Lung (tissue), 12 donors: Measurements from ENCODE around the gene OBSCN. TPM values are rescaled to one million over a fixed set of nuclear protein-coding genes. Genes with fewer than 3 reads are reported as not detected.

Source experiments
- ATAC-seq: fragments of 200-7000 bp; cut with Tn5 transposase; one replicate; pipeline ENCODE4 v1.9.1; 2020; ENCODE audit warnings: moderate number of reproducible peaks; ENCODE audit not compliant: insufficient read depth, low FRiP score
- DNase-seq, 3 donors: peaks; one replicate each; pipeline ENCODE4 v3.0.0-alpha.2; 2013 to 2017
- H3K27ac ChIP-seq, 2 donors: one replicate each; pipeline ENCODE4 v1.5.1; 2013; ENCODE audit warnings: mild to moderate bottlenecking in 2 of 2, moderate library complexity in 2 of 2, control low read depth in 1 of 2, inconsistent platforms in 1 of 2, low read depth in 1 of 2, low read length in 1 of 2
- H3K27me3 ChIP-seq, 3 donors: one replicate each; pipeline ENCODE4 v1.5.1; 2013; ENCODE audit warnings: low read length in 2 of 3; ENCODE audit not compliant: control insufficient read depth in 3 of 3, insufficient read depth in 3 of 3
- H3K36me3 ChIP-seq, 4 donors: one replicate each; pipeline ENCODE4 v1.5.1; 2013; ENCODE audit warnings: low read length in 4 of 4, mild to moderate bottlenecking in 1 of 4, moderate library complexity in 1 of 4; ENCODE audit not compliant: control insufficient read depth in 4 of 4, insufficient read depth in 4 of 4
- H3K4me1 ChIP-seq, 5 donors: one replicate each; pipeline ENCODE4 v1.5.1; 2013; ENCODE audit warnings: low read length in 5 of 5, mild to moderate bottlenecking in 2 of 5, moderate library complexity in 1 of 5; ENCODE audit not compliant: control insufficient read depth in 5 of 5, insufficient read depth in 5 of 5
- H3K4me3 ChIP-seq: one replicate; pipeline ENCODE4 v1.5.1; 2013; ENCODE audit warnings: mild to moderate bottlenecking, control low read depth, moderate library complexity
- H3K9ac ChIP-seq, 2 donors: one replicate each; pipeline ENCODE4 v1.5.1; 2013; ENCODE audit warnings: low read length in 2 of 2, control low read depth in 1 of 2; ENCODE audit not compliant: insufficient read depth in 1 of 2
- H3K9me3 ChIP-seq, 4 donors: one replicate each; pipeline ENCODE4 v1.5.1; 2013; ENCODE audit warnings: low read length in 3 of 4, mild to moderate bottlenecking in 1 of 4, moderate library complexity in 1 of 4; ENCODE audit not compliant: control insufficient read depth in 4 of 4, insufficient read depth in 3 of 4
- WGBS, 2 donors: extraction: QIAGEN DNeasy Blood & Tissue Kit; methylation state at CpG; one replicate each; pipeline ENCODE4 v1.1.7; 2013; 5-methylcytosine and 5-hydroxymethylcytosine counted together
- polyA plus RNA-seq, 2 donors: library from polyadenylated mRNA; stranded (reverse); fragments of 200-250 nt; gene quantifications; one replicate each; pipeline ENCODE4 v1.2.1, GENCODE V29; 2013
- total RNA-seq, 2 donors: library from RNA; depleted of rRNA in 1 of 2; stranded (reverse); fragments of >200 nt in 1 of 2; gene quantifications; one replicate each; pipeline ENCODE4 v1.2.1, GENCODE V29; 2014 to 2021
- TF ChIP-seq, protein P1 (sequence below): IDR thresholded peaks from 2 replicates; pipeline ENCODE4 v1.5.1; 2012; ENCODE audit warnings: mild to moderate bottlenecking; ENCODE audit errors: control extremely low read depth, extremely low read depth
- donor health status: control.
- donor health status: control.
- donor health status: Bipolar disorder and iron deficiency.
- donor health status: healthy.
- donor health status: DM: yes; HTN: yes; CAD: no.

Gene OBSCN
- total and polyA plus RNA-seq, 4 donors = 5.1 to 47.3 (median 25.4) TPM

DNA sequence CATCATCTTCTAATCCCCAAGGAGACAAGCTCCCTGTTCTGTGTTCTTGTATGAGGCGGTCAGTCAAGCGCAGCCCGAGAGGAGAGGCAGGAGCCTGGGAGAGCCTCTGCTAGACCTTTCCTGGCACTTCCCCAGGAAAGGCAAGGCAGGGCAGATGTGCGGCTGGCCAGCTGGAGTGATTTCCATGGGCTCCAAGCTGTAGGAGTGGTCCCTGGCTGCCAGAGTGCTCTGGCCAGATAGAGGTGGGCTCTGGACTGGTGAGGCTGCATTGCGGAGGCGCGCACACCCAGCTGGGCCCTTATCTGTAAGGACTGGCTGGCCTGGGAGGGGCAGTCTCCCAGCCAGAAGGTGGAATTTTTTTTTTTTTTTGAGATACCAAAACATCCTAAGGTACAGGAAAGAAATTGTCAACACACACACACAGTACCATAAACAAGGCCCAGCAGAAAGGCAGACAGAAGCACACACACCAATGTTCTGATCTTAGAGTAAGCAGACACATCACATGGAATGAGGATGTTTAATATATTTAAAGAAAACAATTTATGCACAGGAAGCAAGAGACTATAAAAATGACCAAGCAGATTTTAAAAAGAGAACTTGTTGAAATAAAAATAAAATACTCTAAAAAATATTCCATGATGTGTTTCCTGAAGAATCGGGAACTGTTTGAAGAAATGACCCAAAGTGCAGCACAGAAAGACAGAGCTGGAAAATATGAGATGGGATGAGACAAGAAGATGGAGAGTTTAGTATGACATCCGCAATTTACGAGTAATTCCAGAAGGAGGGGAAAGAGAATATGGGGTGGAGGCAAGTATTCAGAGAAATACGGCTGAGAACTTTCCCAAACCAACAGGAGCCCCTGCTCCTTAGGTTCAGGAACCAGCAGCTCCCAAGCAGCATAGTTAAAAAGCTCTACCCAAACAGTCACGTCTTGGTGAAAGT lies 28.8 kb upstream of the OBSCN start:
- peak overlapping the region in 1 of 2 donors; percentile 29 for H3K27ac ChIP-seq
- H3K27me3 ChIP-seq = no peaks in the 10 kb centered on the region
- no peak overlapping the region for H3K9ac ChIP-seq
- peaks cover 0 to 16% (median 10%) of the 10 kb centered on the region in 4 donors for H3K36me3 ChIP-seq
- TF ChIP-seq, protein P1, sequence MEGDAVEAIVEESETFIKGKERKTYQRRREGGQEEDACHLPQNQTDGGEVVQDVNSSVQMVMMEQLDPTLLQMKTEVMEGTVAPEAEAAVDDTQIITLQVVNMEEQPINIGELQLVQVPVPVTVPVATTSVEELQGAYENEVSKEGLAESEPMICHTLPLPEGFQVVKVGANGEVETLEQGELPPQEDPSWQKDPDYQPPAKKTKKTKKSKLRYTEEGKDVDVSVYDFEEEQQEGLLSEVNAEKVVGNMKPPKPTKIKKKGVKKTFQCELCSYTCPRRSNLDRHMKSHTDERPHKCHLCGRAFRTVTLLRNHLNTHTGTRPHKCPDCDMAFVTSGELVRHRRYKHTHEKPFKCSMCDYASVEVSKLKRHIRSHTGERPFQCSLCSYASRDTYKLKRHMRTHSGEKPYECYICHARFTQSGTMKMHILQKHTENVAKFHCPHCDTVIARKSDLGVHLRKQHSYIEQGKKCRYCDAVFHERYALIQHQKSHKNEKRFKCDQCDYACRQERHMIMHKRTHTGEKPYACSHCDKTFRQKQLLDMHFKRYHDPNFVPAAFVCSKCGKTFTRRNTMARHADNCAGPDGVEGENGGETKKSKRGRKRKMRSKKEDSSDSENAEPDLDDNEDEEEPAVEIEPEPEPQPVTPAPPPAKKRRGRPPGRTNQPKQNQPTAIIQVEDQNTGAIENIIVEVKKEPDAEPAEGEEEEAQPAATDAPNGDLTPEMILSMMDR = no peak
- DNase-seq (peak in 2 of 3 donors; percentile 42 to 45), ATAC-seq (no peak)
- H3K9me3 ChIP-seq = no peaks in the 10 kb centered on the region
- 43 to 55% methylated on average over 12 of the region's 12 CpGs for WGBS, 2 donors
- peaks cover 0 to 16% (median 0%) of the 10 kb centered on the region in 5 donors for H3K4me1 ChIP-seq
- H3K4me3 ChIP-seq = no peak overlapping the region

DNA sequence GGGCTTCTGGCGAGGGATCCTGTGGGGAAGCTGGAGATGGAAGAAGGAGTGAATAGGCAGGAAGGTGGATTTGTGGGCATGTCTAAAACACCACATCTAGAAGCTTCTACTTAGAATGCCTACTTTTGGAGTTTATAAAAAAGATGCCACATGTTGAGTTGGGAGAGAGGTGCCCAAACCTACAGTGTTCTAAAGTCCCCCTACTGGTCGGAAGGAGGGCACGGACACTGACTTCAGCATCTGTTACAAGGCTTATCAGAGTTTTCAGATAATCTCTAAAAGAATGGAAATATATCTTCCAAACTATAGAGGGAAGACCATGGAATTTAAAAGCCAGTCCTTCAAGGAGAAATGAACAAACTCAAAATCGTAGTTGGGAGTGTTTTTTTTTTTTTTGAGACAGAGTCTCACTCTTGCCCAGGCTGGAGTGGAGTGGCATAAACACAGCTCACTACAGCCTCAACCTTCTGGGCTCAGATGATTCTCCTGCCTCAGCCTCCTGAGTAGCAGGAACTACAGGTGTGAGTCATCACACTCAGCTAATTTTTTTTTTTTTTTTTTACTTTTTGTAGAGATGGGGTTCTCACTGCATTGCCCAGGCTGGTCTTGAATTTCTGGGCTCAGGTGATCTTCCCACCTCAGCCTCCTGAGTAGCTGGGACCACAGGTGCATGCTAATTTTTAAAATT lies 27.4 kb upstream of the OBSCN start:
- peak overlapping the region in 1 of 2 donors; percentile 41 for H3K27ac ChIP-seq

DNA sequence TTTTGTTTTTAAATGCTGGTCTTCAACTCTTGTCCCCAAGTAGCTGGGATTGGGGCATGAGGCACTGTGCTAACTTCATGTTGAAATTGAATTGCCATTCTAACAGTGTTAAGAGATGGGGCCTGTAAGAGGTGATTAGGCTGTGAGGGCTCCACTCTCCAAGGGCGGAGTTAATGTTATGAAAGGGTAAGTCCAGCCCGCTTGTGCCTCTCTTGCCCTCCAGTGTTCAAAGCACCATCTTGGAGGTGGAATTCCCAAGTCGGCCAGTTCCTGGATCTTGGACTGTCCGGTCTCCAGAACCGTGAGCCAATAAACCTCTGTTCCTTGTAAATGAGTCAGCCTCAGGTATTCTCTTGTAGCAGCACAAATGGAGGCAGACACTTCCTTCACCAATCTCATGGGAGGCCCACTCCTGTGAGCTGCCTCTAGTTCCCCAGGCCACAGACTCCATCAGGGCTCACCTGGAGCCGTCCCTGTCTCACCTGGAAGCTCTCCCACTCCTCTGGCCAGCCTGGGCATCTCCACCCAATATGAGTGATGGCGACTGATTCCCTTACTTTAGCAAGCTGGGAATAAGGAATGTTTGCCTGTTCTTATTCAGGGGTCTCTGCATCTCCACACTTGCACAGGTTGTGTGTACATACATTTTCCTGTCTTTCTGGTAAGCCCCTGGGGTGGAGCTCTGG lies 26.7 kb upstream of the OBSCN start:
- no peak overlapping the region for H3K4me3 ChIP-seq
- TF ChIP-seq, protein P1 = no peak
- H3K9ac ChIP-seq = no peak overlapping the region
- DNase-seq (no peak), ATAC-seq (no peak)
- peaks cover 0 to 4% (median 2%) of the 10 kb centered on the region in 4 donors for H3K36me3 ChIP-seq
- H3K27ac ChIP-seq = peak overlapping the region in 1 of 2 donors; percentile 9
- 92 to 96% methylated on average over 7 of the region's 7 CpGs for WGBS, 2 donors
- H3K27me3 ChIP-seq = no peaks in the 10 kb centered on the region
- H3K4me1 ChIP-seq = peaks cover 0 to 11% (median 0%) of the 10 kb centered on the region in 5 donors
- H3K9me3 ChIP-seq = no peaks in the 10 kb centered on the region

More for the DNA sequence above, 27.4 kb upstream of the OBSCN start:
- Histone ChIP-seq H3K4me1 (peaks cover 0 to 11% (median 0%) of the 10 kb centered on the region in 5 donors), H3K27me3 (no peaks in the 10 kb centered on the region), H3K36me3 (peaks cover 0 to 6% (median 5%) of the 10 kb centered on the region in 4 donors), H3K9me3 (no peaks in the 10 kb centered on the region), H3K9ac (no peak overlapping the region), H3K4me3 (no peak overlapping the region)
- no peak for ATAC-seq
- 65 to 76% methylated on average over 4 of the region's 4 CpGs for WGBS, 2 donors
- TF ChIP-seq, protein P1 = no peak
- DNase-seq = no peak
